Measurements from ENCODE around the gene MBNL2.

MBNL2 gene

GRCh38 chr13:97255515-97256021, 33.4 kb downstream of the MBNL2 start:
- H2AFZ ChIP-seq (ENCODE audit: low read depth, low read length, severe bottlenecking) = no peak overlapping the region
- H3K9me3 ChIP-seq (ENCODE audit: insufficient read depth, low read length) = no peaks in the 10 kb centered on the region
- H3K4me3 ChIP-seq (ENCODE audit: insufficient read depth, low read length, poor library complexity, severe bottlenecking) = no peak overlapping the region
- H3F3A ChIP-seq (ENCODE audit: insufficient read depth) = no peaks in the 10 kb centered on the region
- H3K4me2 ChIP-seq (ENCODE audit: low read depth, low read length, poor library complexity, severe bottlenecking) = no peak overlapping the region
- no peak overlapping the region for H3K9ac ChIP-seq (ENCODE audit: low read length)
- no peaks in the 10 kb centered on the region for H3K79me2 ChIP-seq (ENCODE audit: insufficient read depth, low read length)
- no peak overlapping the region for H3K27ac ChIP-seq (ENCODE audit: low read depth, low read length)
- H3K27me3 ChIP-seq (ENCODE audit: low read length) = no peaks in the 10 kb centered on the region
- H3K9me2 ChIP-seq (replicated peaks; ENCODE audit: insufficient read depth, low read length) = no peaks in the 10 kb centered on the region
- TF ChIP-seq CTCF (IDR thresholded peaks at IDR 0.05; ENCODE audit: insufficient read depth, low read length, poor library complexity, severe bottlenecking) (no peak), EZH2phosphoT487 (conservative IDR thresholded peaks at IDR 0.05; ENCODE audit: low read length) (no peak)
- no peaks in the 10 kb centered on the region for H4K20me1 ChIP-seq (ENCODE audit: low read depth, low read length)
- no peaks in the 10 kb centered on the region for H3K36me3 ChIP-seq (ENCODE audit: low read length)

- H3K79me2 ChIP-seq (ENCODE audit: insufficient read depth, low read length) = no peaks in the 10 kb centered on the region
- H3K9ac ChIP-seq (ENCODE audit: low read length) = no peak overlapping the region
- no peak overlapping the region for H3K4me3 ChIP-seq (ENCODE audit: insufficient read depth, low read length, poor library complexity, severe bottlenecking)
- H3K27me3 ChIP-seq (ENCODE audit: low read length) = no peaks in the 10 kb centered on the region
- H4K20me1 ChIP-seq (ENCODE audit: low read depth, low read length) = no peaks in the 10 kb centered on the region
- H3K9me3 ChIP-seq (ENCODE audit: insufficient read depth, low read length) = no peaks in the 10 kb centered on the region
- H2AFZ ChIP-seq (ENCODE audit: low read depth, low read length, severe bottlenecking) = no peak overlapping the region
- TF ChIP-seq CTCF (IDR thresholded peaks at IDR 0.05; ENCODE audit: insufficient read depth, low read length, poor library complexity, severe bottlenecking) = no peak
- TF ChIP-seq EZH2phosphoT487 (conservative IDR thresholded peaks at IDR 0.05; ENCODE audit: low read length) = no peak
- no peak overlapping the region for H3K4me2 ChIP-seq (ENCODE audit: low read depth, low read length, poor library complexity, severe bottlenecking)
- no peak overlapping the region for H3K27ac ChIP-seq (ENCODE audit: low read depth, low read length)
- H3K9me2 ChIP-seq (replicated peaks; ENCODE audit: insufficient read depth, low read length) = no peaks in the 10 kb centered on the region
- no peaks in the 10 kb centered on the region for H3F3A ChIP-seq (ENCODE audit: insufficient read depth)
- H3K36me3 ChIP-seq (ENCODE audit: low read length) = no peaks in the 10 kb centered on the region
Observed at GRCh38 chr13:97256343-97256783, 34.2 kb downstream of the MBNL2 start.

GRCh38 chr13:97257228-97257755, 35.2 kb downstream of the MBNL2 start:
- H3K27ac ChIP-seq (ENCODE audit: low read depth, low read length) = no peak overlapping the region
- no peaks in the 10 kb centered on the region for H3F3A ChIP-seq (ENCODE audit: insufficient read depth)
- H3K9me3 ChIP-seq (ENCODE audit: insufficient read depth, low read length) = no peaks in the 10 kb centered on the region
- no peaks in the 10 kb centered on the region for H3K36me3 ChIP-seq (ENCODE audit: low read length)
- no peaks in the 10 kb centered on the region for H4K20me1 ChIP-seq (ENCODE audit: low read depth, low read length)
- H3K27me3 ChIP-seq (ENCODE audit: low read length) = no peaks in the 10 kb centered on the region
- H2AFZ ChIP-seq (ENCODE audit: low read depth, low read length, severe bottlenecking) = no peak overlapping the region
- no peaks in the 10 kb centered on the region for H3K9me2 ChIP-seq (replicated peaks; ENCODE audit: insufficient read depth, low read length)
- H3K9ac ChIP-seq (ENCODE audit: low read length) = no peak overlapping the region
- TF ChIP-seq EZH2phosphoT487 (conservative IDR thresholded peaks at IDR 0.05; ENCODE audit: low read length) (no peak), CTCF (IDR thresholded peaks at IDR 0.05; ENCODE audit: insufficient read depth, low read length, poor library complexity, severe bottlenecking) (no peak)
- no peaks in the 10 kb centered on the region for H3K79me2 ChIP-seq (ENCODE audit: insufficient read depth, low read length)
- H3K4me2 ChIP-seq (ENCODE audit: low read depth, low read length, poor library complexity, severe bottlenecking) = no peak overlapping the region
- no peak overlapping the region for H3K4me3 ChIP-seq (ENCODE audit: insufficient read depth, low read length, poor library complexity, severe bottlenecking)
